KOPT-K1 (cell line): ENCODE results near the gene VAMP5.
"Not testable (repeated sequence)": the region's sequence is repeated elsewhere in the genome, so short reads cannot be mapped to it uniquely, and the experiment has no call there.

Source experiments
- H3K27ac ChIP-seq: fragments of 200-600 bp; sonication (generic); 2 replicates; pipeline ENCODE4 v1.5.1; 2016; ENCODE audit warnings: antibody characterized with exemption, mild to moderate bottlenecking, low read depth, low read length; ENCODE audit not compliant: poor library complexity, severe bottlenecking
- H3K36me3 ChIP-seq: fragments of 200-600 bp; sonication (generic); 2 replicates; pipeline ENCODE4 v1.5.1; 2017; ENCODE audit warnings: antibody characterized with exemption, mild to moderate bottlenecking, low read length, moderate library complexity; ENCODE audit not compliant: insufficient read depth
- H3K9me3 ChIP-seq: fragments of 200-600 bp; sonication (generic); 2 replicates; pipeline ENCODE4 v1.5.1; 2017; ENCODE audit warnings: antibody characterized with exemption, low read length, mild to moderate bottlenecking; ENCODE audit not compliant: insufficient read depth, poor library complexity, severe bottlenecking

Gene VAMP5

GRCh38 chr2:85600951-85601770, 16.9 kb downstream of the VAMP5 start:
- H3K36me3 ChIP-seq = peaks cover 25% of the 10 kb centered on the region
- H3K9me3 ChIP-seq = no peaks in the 10 kb centered on the region
- H3K27ac ChIP-seq = no peak overlapping the region

DNA sequence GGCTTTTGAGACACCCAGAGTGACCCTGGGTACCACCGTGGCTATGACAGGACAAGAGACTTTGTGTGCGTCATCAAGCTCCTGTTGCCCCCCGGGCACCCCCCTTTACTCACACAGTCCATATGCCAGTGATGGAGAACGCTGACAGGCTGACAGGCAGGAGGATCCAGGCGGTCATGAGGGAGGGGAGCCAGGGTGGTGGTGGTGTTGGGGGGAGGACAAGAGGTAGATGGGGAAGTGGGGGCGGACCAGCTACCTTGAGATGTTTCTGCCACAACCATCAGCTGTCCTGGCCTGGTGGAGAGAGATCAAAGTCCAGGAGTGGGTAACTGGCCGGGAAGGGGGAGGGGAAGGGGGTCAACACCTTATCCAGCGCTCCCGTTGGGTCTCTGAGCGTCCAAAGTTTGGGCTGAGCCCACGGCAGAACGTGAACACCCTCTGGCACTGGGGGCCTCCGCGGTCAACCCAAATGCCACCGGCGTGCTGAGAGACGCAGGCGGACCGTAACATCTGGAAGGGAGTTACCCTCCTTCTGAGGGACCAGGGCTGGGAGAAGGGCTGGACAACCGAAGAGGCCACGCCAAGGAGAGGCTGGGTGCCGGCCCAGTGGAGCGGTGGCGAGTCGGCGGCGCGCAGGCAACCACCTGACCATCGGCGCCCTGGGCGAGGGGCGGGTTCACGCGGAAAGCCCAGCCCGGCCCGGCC, 17.7 kb downstream of the VAMP5 start:
- Histone ChIP-seq H3K27ac (no peak overlapping the region), H3K9me3 (no peaks in the 10 kb centered on the region)

DNA sequence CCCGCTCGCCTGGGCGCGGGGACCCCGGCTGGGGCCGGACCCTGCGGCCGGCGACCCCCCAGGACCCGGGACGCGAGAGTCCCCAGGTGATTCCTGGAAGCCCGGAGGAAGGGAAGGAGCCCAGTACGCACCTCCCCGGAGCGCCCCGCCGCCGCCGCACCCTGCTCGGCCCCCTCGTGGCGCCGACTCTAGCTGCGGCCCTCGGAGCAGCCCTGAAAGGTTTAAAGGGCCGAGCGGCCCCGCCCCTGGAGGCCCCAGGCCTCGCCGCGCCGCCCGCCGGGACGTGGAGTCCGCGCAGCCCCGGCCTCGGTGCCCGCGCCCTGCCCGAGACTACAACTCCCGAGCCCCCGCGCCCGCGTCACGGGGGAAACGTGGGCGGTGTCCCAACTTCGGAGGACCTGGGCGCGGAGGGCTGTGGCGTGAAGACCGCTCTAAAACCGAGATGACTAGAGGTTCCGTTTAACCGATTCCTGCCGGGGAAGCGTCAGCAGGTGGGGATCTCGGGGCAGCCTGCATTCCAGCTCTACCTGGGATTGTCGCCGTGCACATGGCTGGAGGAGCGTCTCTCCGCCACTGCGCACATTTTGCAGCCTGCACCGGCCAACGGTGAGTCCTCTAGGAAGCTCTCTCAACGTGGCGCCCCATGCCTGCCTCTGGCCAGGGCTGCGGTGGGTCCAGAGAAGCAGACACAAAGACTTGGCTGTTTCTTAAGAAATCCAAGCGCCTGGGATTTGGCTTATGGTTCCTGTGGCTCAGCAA, 18.4 kb downstream of the VAMP5 start, which contains the start of gene TMEM150A:
TMEM150A (minus strand) TSS at position 223 of the 759 bp plus-strand sequence. CDS start 750 bp downstream, outside the sequence.
- Histone ChIP-seq H3K36me3 (peaks cover 28% of the 10 kb centered on the region), H3K27ac (no peak within 1 kb of the TSS), H3K9me3 (no peaks in the 10 kb centered on the region)

More for the DNA sequence above, 17.7 kb downstream of the VAMP5 start:
- H3K36me3 ChIP-seq = peaks cover 28% of the 10 kb centered on the region

- not testable (repeated sequence) for H3K27ac ChIP-seq, H3K9me3 ChIP-seq
- peaks cover 35% of the 10 kb centered on the region for H3K36me3 ChIP-seq
Observed at GRCh38 chr2:85604133-85604444, 19.9 kb downstream of the VAMP5 start.

DNA sequence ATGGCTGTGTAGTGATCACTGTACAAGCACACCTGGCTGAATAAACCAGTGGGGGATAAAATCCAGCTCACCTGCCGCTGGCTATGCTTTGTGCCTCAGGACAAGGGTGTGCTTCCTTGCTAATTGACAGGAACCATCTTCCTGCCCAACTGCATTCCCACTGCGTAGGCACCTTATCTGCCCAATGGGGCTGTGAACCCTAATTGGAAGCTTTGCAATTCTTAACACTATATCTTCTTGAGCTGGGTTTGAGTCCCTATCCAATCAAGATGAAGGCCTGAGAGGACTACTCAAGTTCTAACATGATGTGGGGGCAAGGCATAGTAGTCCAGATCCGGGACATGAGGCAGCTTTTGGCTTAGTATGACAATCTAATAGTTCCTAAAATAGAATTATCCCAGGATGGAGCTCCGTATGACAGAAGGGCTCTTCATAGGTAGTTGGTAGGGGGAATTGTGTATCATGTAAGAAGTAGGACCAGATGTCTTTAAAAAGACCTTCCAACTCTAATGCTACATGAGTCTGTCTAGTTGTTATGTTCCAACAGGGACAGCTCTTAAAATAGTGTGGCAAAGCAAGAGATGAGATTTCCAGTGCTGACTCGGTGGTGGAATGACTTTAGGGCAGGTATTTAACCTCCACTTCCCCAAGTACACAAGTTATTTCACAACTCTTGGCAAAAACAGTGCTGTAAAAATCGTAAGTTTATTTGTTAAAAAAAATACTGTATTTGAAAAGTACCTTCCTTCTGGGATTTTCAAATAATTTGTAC, 20.5 kb downstream of the VAMP5 start:
- H3K27ac ChIP-seq = no peak overlapping the region
- H3K36me3 ChIP-seq = peaks cover 34% of the 10 kb centered on the region
- H3K9me3 ChIP-seq = no peaks in the 10 kb centered on the region

DNA sequence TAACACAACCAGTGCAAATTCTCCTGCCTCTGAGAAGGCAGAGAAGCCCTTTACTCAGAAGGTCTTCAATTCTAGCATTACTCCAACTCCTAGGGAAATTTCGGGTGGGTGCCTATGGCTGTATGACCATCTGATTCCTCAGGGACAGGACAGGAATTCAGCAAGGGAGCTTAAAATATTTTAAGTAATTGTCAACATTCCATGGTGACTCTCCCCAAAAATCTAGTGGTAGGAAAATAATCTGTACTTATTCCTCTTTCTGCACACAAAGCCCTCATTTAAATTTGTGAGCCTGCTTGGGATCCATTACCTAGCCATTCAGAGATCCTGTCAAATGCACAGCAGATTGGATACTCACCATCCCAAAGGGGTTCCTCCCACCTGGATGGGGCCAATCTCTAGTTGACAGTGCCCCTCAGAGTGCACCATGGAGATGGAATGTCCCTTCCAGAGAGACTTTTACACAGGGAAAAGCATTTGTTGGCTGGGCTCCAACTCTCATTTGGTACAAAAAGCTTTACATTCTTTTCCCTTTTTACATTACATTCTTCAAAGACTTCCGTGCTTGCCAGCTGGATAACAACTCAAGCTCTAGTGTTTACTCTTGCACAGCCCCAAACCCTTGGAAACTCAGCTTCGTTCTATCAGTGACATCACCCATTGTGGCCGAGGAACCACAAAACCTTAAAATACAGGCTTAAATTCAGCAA, 21.3 kb downstream of the VAMP5 start:
- Histone ChIP-seq H3K9me3 (no peaks in the 10 kb centered on the region), H3K36me3 (peaks cover 42% of the 10 kb centered on the region), H3K27ac (no peak overlapping the region)

DNA sequence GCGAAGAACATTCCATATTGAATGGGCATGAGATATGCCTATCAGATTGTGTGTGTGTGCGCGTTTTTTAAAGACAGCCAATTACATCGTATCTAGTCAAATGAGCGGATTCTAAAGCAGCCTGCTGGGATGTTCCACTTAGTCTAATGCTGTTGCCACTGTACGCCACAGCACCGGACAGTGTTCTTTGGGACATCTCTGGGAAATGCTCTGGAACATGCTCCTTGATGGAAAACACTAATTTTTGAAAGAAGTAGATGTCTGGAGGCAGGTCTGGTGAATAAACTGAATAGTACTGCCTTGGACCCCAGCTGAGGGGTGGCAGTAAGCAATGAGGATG, 21.9 kb downstream of the VAMP5 start:
- no peak overlapping the region for H3K27ac ChIP-seq
- H3K9me3 ChIP-seq = no peaks in the 10 kb centered on the region
- peaks cover 42% of the 10 kb centered on the region for H3K36me3 ChIP-seq

GRCh38 chr2:85607268-85608215, 23.3 kb downstream of the VAMP5 start:
- no peaks in the 10 kb centered on the region for H3K9me3 ChIP-seq
- H3K36me3 ChIP-seq = peaks cover 42% of the 10 kb centered on the region
- no peak overlapping the region for H3K27ac ChIP-seq

- Histone ChIP-seq H3K9me3 (no peaks in the 10 kb centered on the region), H3K27ac (peak overlapping the region; percentile 72), H3K36me3 (peaks cover 39% of the 10 kb centered on the region)
Observed at GRCh38 chr2:85611217-85611704, 27.0 kb downstream of the VAMP5 start.

DNA sequence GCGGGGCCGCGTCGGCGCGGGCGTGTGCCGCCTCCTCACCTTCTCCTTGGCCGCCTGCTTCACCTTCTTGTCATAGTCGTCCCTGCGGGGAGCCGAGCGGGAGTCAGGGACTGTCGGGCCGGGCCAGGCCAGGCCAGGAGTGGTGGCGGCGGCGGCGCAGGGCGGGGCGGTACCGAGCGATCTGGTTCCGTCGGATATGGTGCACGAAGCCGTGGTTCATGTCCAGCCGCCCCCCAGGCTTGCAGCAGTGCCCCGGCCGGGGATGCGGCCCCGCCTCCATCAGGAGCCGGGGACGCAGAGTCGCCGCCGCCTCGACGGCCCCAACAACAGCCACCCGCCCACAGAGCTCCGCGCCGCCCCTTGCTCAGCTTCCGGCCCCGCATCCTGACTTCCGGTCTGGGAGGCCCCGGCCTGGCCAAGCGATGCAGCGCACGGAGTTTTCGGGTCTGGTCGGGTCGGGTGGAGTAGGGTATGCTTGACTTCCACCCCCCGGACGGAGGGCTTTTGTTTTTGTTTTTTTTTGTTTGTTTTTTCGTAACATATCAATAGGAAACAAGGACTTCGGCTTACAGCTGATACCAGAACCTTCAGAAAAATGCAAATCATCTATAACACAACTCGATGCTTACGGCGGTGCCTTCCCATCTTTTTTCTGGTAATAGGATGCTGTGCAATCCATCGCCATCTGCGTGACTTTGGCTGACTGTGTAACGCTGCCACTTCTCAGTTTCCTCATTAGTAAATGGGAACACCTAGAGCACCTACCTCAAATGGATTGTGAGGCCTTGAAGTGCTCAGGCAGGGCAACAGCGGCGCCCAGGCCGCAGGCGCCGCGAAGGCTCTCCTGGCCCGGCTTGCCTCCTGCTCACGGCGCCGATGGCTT, 27.7 kb downstream of the VAMP5 start, which contains the start of gene C2orf68:
C2orf68 (minus strand) TSS at position 362 of the 883 bp plus-strand sequence; CDS start at position 280, 82 bp downstream.
- no peaks in the 10 kb centered on the region for H3K9me3 ChIP-seq
- H3K36me3 ChIP-seq = peaks cover 33% of the 10 kb centered on the region
- peak within 1 kb of the TSS; percentile 72 for H3K27ac ChIP-seq

- H3K36me3 ChIP-seq = peaks cover 30% of the 10 kb centered on the region
- no peaks in the 10 kb centered on the region for H3K9me3 ChIP-seq
- H3K27ac ChIP-seq = no peak overlapping the region
Observed at GRCh38 chr2:85613717-85614515, 29.7 kb downstream of the VAMP5 start.

DNA sequence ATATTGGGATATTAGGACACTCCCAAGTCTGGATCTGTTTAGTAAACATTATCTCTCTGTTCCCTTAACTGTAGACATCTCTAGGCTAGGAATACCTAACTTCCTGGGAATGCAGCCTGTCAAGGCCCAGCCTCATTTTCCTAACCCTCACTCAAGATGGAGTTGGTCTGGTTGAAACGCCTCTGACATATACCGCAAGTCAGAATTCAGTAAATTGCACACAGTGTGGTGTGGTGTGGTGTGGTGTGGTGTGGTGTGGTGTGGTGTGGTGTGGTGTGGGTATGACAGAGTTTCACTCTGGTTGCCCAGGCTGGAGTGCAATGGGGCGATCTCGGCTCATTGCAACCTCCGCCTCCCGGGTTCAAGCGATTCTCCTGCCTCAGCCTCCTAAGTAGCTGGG, 30.5 kb downstream of the VAMP5 start:
- not testable (repeated sequence) for H3K27ac ChIP-seq, H3K9me3 ChIP-seq
- H3K36me3 ChIP-seq = peaks cover 33% of the 10 kb centered on the region
